SKM-1 treated with dmso at 0.1 percent for 144 hours (cell line): ENCODE data around the gene HSF2BP.
"Not testable (repeated sequence)": the region's sequence is repeated elsewhere in the genome, so short reads cannot be mapped to it uniquely, and the experiment has no call there.

ENCODE experiments used
- DNase-seq: peaks from one replicate; lab custom pipeline; 2025; ENCODE audit not compliant: unreplicated experiment; lab: John Stamatoyannopoulos, UW

HSF2BP gene

GRCh38 chr21:43622796-43623195, 36.5 kb downstream of the HSF2BP start:
- DNase-seq = no peak

GRCh38 chr21:43619856-43620255, 39.4 kb downstream of the HSF2BP start:
- DNase-seq = no peak

GRCh38 chr21:43619344-43619743, 39.9 kb downstream of the HSF2BP start:
- DNase-seq = no peak

- DNase-seq = no peak
Measured at GRCh38 chr21:43618940-43619339, 40.3 kb downstream of the HSF2BP start.

GRCh38 chr21:43616861-43617260, 42.4 kb downstream of the HSF2BP start:
- DNase-seq = not testable (repeated sequence)

- DNase-seq = no peak
Measured at GRCh38 chr21:43614839-43615238, 44.4 kb downstream of the HSF2BP start.

GRCh38 chr21:43613755-43614638, 45.3 kb downstream of the HSF2BP start:
- DNase-seq = no peak

GRCh38 chr21:43611598-43612369, 47.5 kb downstream of the HSF2BP start:
- DNase-seq = peak; percentile 8

GRCh38 chr21:43609501-43610340, 49.6 kb downstream of the HSF2BP start:
- DNase-seq = no peak

GRCh38 chr21:43608664-43609063, 50.6 kb downstream of the HSF2BP start:
- DNase-seq = no peak

GRCh38 chr21:43608225-43608624, 51.1 kb downstream of the HSF2BP start:
- no peak for DNase-seq

GRCh38 chr21:43605320-43606215, 53.7 kb downstream of the HSF2BP start:
- no peak for DNase-seq

GRCh38 chr21:43604505-43605204, 54.6 kb downstream of the HSF2BP start:
- no peak for DNase-seq

GRCh38 chr21:43603641-43604504, 55.4 kb downstream of the HSF2BP start:
- DNase-seq = no peak

GRCh38 chr21:43603233-43603626, 56.1 kb downstream of the HSF2BP start:
- no peak for DNase-seq

GRCh38 chr21:43602266-43603232, 56.7 kb downstream of the HSF2BP start:
- DNase-seq = no peak

- no peak for DNase-seq
Measured at GRCh38 chr21:43600642-43601402, 58.5 kb downstream of the HSF2BP start.
